ENCODE measurements around the gene ABL1.

ABL1 gene

GRCh38 chr9:130860458-130861316, 25.6 kb downstream of the ABL1 start:
- no peak overlapping the region for H3K23ac ChIP-seq (ENCODE audit: low read length in 2 of 2)
- H3K18ac ChIP-seq (ENCODE audit: low read depth in 1 of 2, low read length in 2 of 2), result peak overlapping the region; percentile 26 to 81
- no peaks in the 10 kb centered on the region for H3K27me3 ChIP-seq (ENCODE audit: control insufficient read depth in 1 of 2, insufficient read depth in 1 of 2, low read length in 2 of 2)
- H3K9me3 ChIP-seq (ENCODE audit: control insufficient read depth, low read length), result no peaks in the 10 kb centered on the region
- peak overlapping the region; percentile 93 for H3K27ac ChIP-seq (ENCODE audit: low read length, poor library complexity, severe bottlenecking)
- H3K4ac ChIP-seq (ENCODE audit: low read depth in 1 of 2, low read length in 2 of 2), result peak overlapping the region; percentile 20 to 41
- H4K91ac ChIP-seq (ENCODE audit: low read length), result peak overlapping the region; percentile 14
- no peak overlapping the region for H2AFZ ChIP-seq (ENCODE audit: low read depth, low read length)
- peak overlapping the region; percentile 97 for H2AK5ac ChIP-seq (ENCODE audit: low read length, severe bottlenecking)
- H2BK5ac ChIP-seq (ENCODE audit: low read depth, low read length, poor library complexity, severe bottlenecking), result peak overlapping the region; percentile 74
- H3K4me3 ChIP-seq (ENCODE audit: insufficient read depth in 1 of 2, low read depth in 1 of 2, low read length in 2 of 2), result peak overlapping the region in 1 of 2 experiments; percentile 38
- H3K14ac ChIP-seq (ENCODE audit: low read length in 2 of 2), result no peak overlapping the region
- DNase-seq, result peak; percentile 99
- no peak overlapping the region for H4K8ac ChIP-seq (ENCODE audit: low read length)
- 20% methylated on average over 27 of the region's 28 CpGs for WGBS
- H3K4me1 ChIP-seq (ENCODE audit: control insufficient read depth, insufficient read depth, low read depth, low read length), result peaks cover 38% of the 10 kb centered on the region
- H3K79me1 ChIP-seq (replicated peaks; ENCODE audit: low read length, poor library complexity, severe bottlenecking), result no peaks in the 10 kb centered on the region
- no peak overlapping the region for H2BK120ac ChIP-seq (ENCODE audit: low read depth, low read length)
- peak overlapping the region; percentile 86 for H3K9ac ChIP-seq (ENCODE audit: low read length)
- H3K36me3 ChIP-seq (ENCODE audit: control insufficient read depth in 1 of 2, insufficient read depth in 2 of 2, low read depth in 1 of 2, low read length in 2 of 2), result peaks cover 39 to 88% of the 10 kb centered on the region in 2 experiments
- no peak overlapping the region for H2BK15ac ChIP-seq (ENCODE audit: low read depth, poor library complexity, severe bottlenecking)
- peak overlapping the region; percentile 36 for H3K4me2 ChIP-seq (ENCODE audit: low read length, poor library complexity, severe bottlenecking)
- peak overlapping the region in 1 of 2 experiments; percentile 63 for H2BK12ac ChIP-seq (ENCODE audit: low read length in 2 of 2)

- Histone ChIP-seq H3K4ac (ENCODE audit: low read depth in 1 of 2, low read length in 2 of 2) (peak overlapping the region in 1 of 2 experiments; percentile 6), H3K4me2 (ENCODE audit: low read length, poor library complexity, severe bottlenecking) (no peak overlapping the region), H3K14ac (ENCODE audit: low read length in 2 of 2) (no peak overlapping the region), H2AFZ (ENCODE audit: low read depth, low read length) (no peak overlapping the region), H2BK15ac (ENCODE audit: low read depth, poor library complexity, severe bottlenecking) (no peak overlapping the region), H3K79me1 (replicated peaks; ENCODE audit: low read length, poor library complexity, severe bottlenecking) (no peaks in the 10 kb centered on the region), H4K8ac (ENCODE audit: low read length) (no peak overlapping the region), H3K27ac (ENCODE audit: low read length, poor library complexity, severe bottlenecking) (peak overlapping the region; percentile 93), H3K36me3 (ENCODE audit: control insufficient read depth in 1 of 2, insufficient read depth in 2 of 2, low read depth in 1 of 2, low read length in 2 of 2) (peaks cover 32 to 86% of the 10 kb centered on the region in 2 experiments), H4K91ac (ENCODE audit: low read length) (peak overlapping the region; percentile 53), H3K18ac (ENCODE audit: low read depth in 1 of 2, low read length in 2 of 2) (peak overlapping the region in 1 of 2 experiments; percentile 63), H2BK120ac (ENCODE audit: low read depth, low read length) (no peak overlapping the region), H2AK5ac (ENCODE audit: low read length, severe bottlenecking) (peak overlapping the region; percentile 89), H3K23ac (ENCODE audit: low read length in 2 of 2) (peak overlapping the region in 1 of 2 experiments; percentile 87), H3K27me3 (ENCODE audit: control insufficient read depth in 1 of 2, insufficient read depth in 1 of 2, low read length in 2 of 2) (no peaks in the 10 kb centered on the region), H3K4me3 (ENCODE audit: insufficient read depth in 1 of 2, low read depth in 1 of 2, low read length in 2 of 2) (peak overlapping the region in 1 of 2 experiments; percentile 38), H3K9ac (ENCODE audit: low read length) (peak overlapping the region; percentile 86), H3K9me3 (ENCODE audit: control insufficient read depth, low read length) (no peaks in the 10 kb centered on the region), H3K4me1 (ENCODE audit: control insufficient read depth, insufficient read depth, low read depth, low read length) (peaks cover 38% of the 10 kb centered on the region), H2BK12ac (ENCODE audit: low read length in 2 of 2) (no peak overlapping the region), H2BK5ac (ENCODE audit: low read depth, low read length, poor library complexity, severe bottlenecking) (no peak overlapping the region)
- no peak for DNase-seq
- 82% methylated on average over 1 of the region's 8 CpGs for WGBS
These were observed 26.5 kb downstream of the ABL1 start for GRCh38 chr9:130861372-130862180.

DNA sequence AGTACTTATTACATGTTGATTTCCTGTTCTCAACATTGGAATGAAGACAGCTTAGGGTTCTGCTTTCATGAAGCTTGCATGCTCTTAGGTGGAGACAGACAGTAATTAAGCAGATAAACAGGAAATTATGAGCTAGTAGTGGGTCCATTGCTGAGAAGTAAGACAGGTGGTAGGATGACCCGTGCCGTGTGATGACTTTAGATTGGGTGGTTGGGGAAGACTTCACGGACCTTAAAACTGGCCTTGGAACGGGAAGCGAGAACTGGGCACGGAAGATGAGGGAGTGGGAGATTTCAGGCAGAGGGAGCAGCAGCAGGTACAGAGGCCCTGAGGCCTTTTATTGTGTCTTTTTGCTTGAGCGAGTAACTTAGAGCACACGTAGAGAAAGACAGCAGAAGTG, 27.2 kb downstream of the ABL1 start:
- Histone ChIP-seq H3K4me3 (ENCODE audit: insufficient read depth in 1 of 2, low read depth in 1 of 2, low read length in 2 of 2) (no peak overlapping the region), H2BK120ac (ENCODE audit: low read depth, low read length) (no peak overlapping the region), H3K27me3 (ENCODE audit: control insufficient read depth in 1 of 2, insufficient read depth in 1 of 2, low read length in 2 of 2) (no peaks in the 10 kb centered on the region), H3K23ac (ENCODE audit: low read length in 2 of 2) (no peak overlapping the region), H3K9me3 (ENCODE audit: control insufficient read depth, low read length) (no peaks in the 10 kb centered on the region), H3K18ac (ENCODE audit: low read depth in 1 of 2, low read length in 2 of 2) (no peak overlapping the region), H2AFZ (ENCODE audit: low read depth, low read length) (no peak overlapping the region), H3K9ac (ENCODE audit: low read length) (peak overlapping the region; percentile 86), H3K27ac (ENCODE audit: low read length, poor library complexity, severe bottlenecking) (peak overlapping the region; percentile 2), H3K36me3 (ENCODE audit: control insufficient read depth in 1 of 2, insufficient read depth in 2 of 2, low read depth in 1 of 2, low read length in 2 of 2) (peaks cover 32 to 86% of the 10 kb centered on the region in 2 experiments), H3K79me1 (replicated peaks; ENCODE audit: low read length, poor library complexity, severe bottlenecking) (no peaks in the 10 kb centered on the region), H4K91ac (ENCODE audit: low read length) (no peak overlapping the region), H3K4me2 (ENCODE audit: low read length, poor library complexity, severe bottlenecking) (no peak overlapping the region), H2AK5ac (ENCODE audit: low read length, severe bottlenecking) (peak overlapping the region; percentile 19), H3K4me1 (ENCODE audit: control insufficient read depth, insufficient read depth, low read depth, low read length) (peaks cover 38% of the 10 kb centered on the region), H3K4ac (ENCODE audit: low read depth in 1 of 2, low read length in 2 of 2) (no peak overlapping the region), H2BK5ac (ENCODE audit: low read depth, low read length, poor library complexity, severe bottlenecking) (no peak overlapping the region), H2BK15ac (ENCODE audit: low read depth, poor library complexity, severe bottlenecking) (no peak overlapping the region), H2BK12ac (ENCODE audit: low read length in 2 of 2) (no peak overlapping the region), H3K14ac (ENCODE audit: low read length in 2 of 2) (no peak overlapping the region), H4K8ac (ENCODE audit: low read length) (no peak overlapping the region)
- 94% methylated on average over 8 of the region's 8 CpGs for WGBS
- DNase-seq, result no peak

DNA sequence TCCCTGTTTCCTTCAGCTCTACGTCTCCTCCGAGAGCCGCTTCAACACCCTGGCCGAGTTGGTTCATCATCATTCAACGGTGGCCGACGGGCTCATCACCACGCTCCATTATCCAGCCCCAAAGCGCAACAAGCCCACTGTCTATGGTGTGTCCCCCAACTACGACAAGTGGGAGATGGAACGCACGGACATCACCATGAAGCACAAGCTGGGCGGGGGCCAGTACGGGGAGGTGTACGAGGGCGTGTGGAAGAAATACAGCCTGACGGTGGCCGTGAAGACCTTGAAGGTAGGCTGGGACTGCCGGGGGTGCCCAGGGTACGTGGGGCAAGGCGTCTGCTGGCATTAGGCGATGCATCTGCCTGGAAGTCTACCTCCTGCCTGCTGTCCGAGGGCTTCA, 27.7 kb downstream of the ABL1 start:
- H4K91ac ChIP-seq (ENCODE audit: low read length), result no peak overlapping the region
- H3K27me3 ChIP-seq (ENCODE audit: control insufficient read depth in 1 of 2, insufficient read depth in 1 of 2, low read length in 2 of 2), result no peaks in the 10 kb centered on the region
- H4K8ac ChIP-seq (ENCODE audit: low read length), result no peak overlapping the region
- no peak overlapping the region for H2BK120ac ChIP-seq (ENCODE audit: low read depth, low read length)
- no peak overlapping the region for H2BK5ac ChIP-seq (ENCODE audit: low read depth, low read length, poor library complexity, severe bottlenecking)
- no peak for DNase-seq
- WGBS, result 95% methylated on average over 23 of the region's 23 CpGs
- H2BK12ac ChIP-seq (ENCODE audit: low read length in 2 of 2), result peak overlapping the region in 1 of 2 experiments; percentile 1
- no peak overlapping the region for H3K23ac ChIP-seq (ENCODE audit: low read length in 2 of 2)
- no peak overlapping the region for H3K27ac ChIP-seq (ENCODE audit: low read length, poor library complexity, severe bottlenecking)
- H3K18ac ChIP-seq (ENCODE audit: low read depth in 1 of 2, low read length in 2 of 2), result no peak overlapping the region
- no peak overlapping the region for H3K4me2 ChIP-seq (ENCODE audit: low read length, poor library complexity, severe bottlenecking)
- H2AFZ ChIP-seq (ENCODE audit: low read depth, low read length), result no peak overlapping the region
- H3K36me3 ChIP-seq (ENCODE audit: control insufficient read depth in 1 of 2, insufficient read depth in 2 of 2, low read depth in 1 of 2, low read length in 2 of 2), result peaks cover 37 to 85% of the 10 kb centered on the region in 2 experiments
- H2BK15ac ChIP-seq (ENCODE audit: low read depth, poor library complexity, severe bottlenecking), result no peak overlapping the region
- H3K79me1 ChIP-seq (replicated peaks; ENCODE audit: low read length, poor library complexity, severe bottlenecking), result no peaks in the 10 kb centered on the region
- no peak overlapping the region for H2AK5ac ChIP-seq (ENCODE audit: low read length, severe bottlenecking)
- peaks cover 37% of the 10 kb centered on the region for H3K4me1 ChIP-seq (ENCODE audit: control insufficient read depth, insufficient read depth, low read depth, low read length)
- no peak overlapping the region for H3K4ac ChIP-seq (ENCODE audit: low read depth in 1 of 2, low read length in 2 of 2)
- peak overlapping the region; percentile 86 for H3K9ac ChIP-seq (ENCODE audit: low read length)
- H3K4me3 ChIP-seq (ENCODE audit: insufficient read depth in 1 of 2, low read depth in 1 of 2, low read length in 2 of 2), result no peak overlapping the region
- no peak overlapping the region for H3K14ac ChIP-seq (ENCODE audit: low read length in 2 of 2)
- no peaks in the 10 kb centered on the region for H3K9me3 ChIP-seq (ENCODE audit: control insufficient read depth, low read length)

Measured in mesenchymal stem cell (in vitro differentiated cells and primary cell).